Activated CD4-positive, alpha-beta T cell treated with anti-CD3 and anti-CD28 coated beads for 4 hours (primary cell): ENCODE measurements around the gene PIBF1.
"Not testable (repeated sequence)": the region's sequence is repeated elsewhere in the genome, so short reads cannot be mapped to it uniquely, and the experiment has no call there.

ENCODE experiments used
- DNase-seq, 2 donors: peaks; one replicate each; pipeline ENCODE4 v3.0.0-alpha.2; 2020

PIBF1 gene

DNA sequence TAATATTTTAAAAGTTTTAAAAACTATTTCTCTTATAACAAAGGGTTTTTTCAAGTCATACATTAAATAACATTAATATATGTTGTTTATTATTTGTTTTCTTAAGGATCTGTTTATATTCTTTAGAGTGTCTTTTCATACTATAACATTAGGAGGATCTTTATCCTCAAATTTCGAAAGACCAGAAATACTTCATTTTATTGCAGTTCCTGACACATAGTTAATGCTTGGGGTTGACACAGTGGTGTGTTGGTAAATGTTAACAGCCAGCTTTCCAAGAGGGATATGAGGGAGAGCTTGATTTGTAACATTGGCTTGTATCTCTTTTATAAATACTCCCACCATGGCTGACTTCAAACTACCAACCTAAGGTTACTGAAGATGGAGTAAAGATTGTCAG lies 150.3 kb downstream of the PIBF1 start:
- DNase-seq = no peak

DNA sequence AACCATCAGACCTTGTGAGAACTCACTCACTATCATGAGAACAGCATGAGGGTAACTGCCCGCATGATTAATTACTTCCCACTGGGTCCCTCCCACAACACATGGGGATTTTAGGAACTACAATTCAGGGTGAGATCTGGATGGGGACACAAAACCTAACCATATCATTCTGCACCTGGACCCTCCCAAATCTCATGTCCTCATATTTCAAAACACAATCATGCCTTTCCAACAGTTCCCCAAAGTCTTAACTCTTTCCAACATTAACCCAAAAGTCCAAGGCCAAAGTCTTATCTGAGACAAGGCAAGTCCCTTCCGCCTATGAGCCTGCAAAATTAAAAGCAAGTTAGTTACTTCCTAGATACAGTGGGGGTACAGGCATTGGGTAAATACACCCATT lies 164.3 kb downstream of the PIBF1 start:
- not testable (repeated sequence) for DNase-seq

DNA sequence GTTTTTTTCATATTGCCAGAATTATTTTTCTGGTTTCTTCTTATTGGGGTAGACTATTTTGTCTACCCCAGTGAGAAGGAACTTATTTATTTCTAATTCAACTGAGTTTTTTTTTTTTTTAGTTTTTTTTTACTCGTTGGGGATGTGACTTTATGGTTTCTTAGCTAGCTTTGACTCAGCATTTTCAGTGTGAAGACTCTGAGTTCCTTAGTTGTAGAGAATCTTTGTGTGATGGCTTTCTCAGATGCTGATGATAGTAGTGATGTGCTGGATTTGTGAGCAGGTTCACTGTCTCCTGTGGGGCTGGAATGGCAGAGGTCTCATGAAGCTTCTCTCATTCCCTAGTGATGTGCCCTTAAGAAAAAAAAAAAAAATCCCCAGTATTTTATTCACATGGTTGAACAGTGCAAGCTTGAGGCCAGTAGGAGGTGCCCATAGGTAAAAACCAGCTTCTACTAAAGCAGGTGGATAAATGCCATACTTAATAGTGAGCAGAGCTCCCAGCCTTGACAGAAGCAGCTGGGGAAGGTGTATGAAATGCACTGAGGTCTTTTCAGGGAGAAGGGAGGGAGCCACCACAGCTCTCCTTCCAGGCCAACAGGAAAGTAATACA lies 170.7 kb downstream of the PIBF1 start:
- no peak for DNase-seq

GRCh38 chr13:72953391-72953965 lies 171.5 kb downstream of the PIBF1 start:
- DNase-seq = no peak

DNA sequence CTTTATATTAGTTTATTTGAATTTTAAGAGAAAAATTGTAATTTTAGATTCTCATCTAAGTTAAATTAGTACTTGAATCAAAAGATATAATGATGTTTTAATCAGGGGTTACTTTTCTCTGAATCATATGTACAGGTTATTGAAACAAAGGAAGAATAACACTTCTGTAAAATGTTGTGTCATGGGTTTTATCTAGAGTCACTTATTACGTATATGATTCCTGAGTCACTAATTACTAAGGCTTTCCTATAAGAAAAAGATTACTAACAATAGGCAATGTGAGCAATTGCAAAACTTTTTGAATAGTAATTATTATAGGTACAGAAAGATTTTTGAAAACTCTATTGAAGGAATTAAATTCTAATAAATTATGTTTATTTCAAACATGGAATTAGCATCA lies 177.7 kb downstream of the PIBF1 start:
- no peak for DNase-seq

- DNase-seq = no peak
Measured at GRCh38 chr13:72960114-72960513, 178.2 kb downstream of the PIBF1 start.

DNA sequence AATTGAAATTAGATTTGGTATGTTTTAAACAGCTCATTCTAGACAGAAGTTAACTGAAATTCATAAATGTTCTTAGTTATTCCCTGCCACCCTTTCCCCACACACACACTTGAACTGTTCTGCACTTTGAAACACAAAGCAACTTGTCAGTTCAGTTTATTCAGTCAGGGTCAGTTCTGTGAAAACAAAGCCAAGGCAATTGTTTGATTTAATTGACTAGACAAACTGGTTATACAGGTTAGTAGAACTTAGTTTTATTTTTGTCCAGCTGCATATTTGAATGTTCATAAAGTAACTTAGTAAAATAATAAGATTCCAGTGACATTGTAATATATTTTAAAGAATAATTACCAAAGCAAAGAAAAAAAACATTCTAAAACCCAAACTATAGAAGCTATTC lies 178.6 kb downstream of the PIBF1 start:
- no peak for DNase-seq

GRCh38 chr13:72963762-72964161 lies 181.8 kb downstream of the PIBF1 start:
- no peak for DNase-seq

DNA sequence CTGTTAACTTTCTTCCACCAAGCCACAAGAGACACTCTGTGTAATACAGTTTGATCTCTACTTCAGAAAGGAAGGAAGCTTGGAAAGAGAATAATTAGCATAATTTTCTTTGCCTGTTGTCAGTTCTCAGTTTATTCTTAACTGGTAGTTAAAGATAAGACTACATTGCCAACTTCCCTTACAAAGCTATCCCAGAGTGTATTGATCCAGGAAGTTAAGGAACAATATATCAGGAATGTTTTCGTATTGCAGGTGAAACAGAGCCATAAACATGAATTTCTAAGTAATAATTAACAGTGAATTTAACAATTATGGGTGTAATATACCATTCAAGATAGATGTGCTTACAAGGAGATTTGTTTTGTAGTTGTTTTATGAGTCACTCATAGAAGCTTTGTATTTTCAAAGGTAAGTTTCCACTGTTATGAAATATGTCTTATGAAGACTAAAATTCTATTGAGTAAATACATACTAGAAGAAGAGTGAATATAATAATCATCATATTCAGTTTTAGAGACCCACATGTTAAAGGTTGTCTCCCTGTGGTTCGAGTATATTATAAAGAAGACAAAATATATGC lies 188.5 kb downstream of the PIBF1 start:
- no peak for DNase-seq

DNA sequence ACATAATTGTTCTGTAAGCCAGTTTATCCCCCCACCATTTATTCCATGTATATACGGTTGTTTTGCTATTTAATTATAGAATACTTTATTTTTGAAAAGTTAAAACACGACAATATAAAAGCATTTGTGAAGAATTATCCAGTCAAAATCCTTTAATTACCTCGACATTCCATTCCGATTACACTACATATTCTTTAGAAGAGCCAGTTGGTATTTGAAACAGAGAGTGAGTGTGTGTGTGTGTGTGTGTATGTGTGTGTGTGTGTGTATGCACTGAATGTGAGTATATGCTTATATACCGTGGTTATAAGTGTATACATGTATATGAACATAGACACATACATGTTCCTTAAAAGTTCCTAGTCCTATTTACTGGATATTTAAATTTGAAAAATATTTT lies 189.0 kb downstream of the PIBF1 start:
- no peak for DNase-seq

- no peak for DNase-seq
Measured at GRCh38 chr13:72973234-72973633, 191.3 kb downstream of the PIBF1 start.

DNA sequence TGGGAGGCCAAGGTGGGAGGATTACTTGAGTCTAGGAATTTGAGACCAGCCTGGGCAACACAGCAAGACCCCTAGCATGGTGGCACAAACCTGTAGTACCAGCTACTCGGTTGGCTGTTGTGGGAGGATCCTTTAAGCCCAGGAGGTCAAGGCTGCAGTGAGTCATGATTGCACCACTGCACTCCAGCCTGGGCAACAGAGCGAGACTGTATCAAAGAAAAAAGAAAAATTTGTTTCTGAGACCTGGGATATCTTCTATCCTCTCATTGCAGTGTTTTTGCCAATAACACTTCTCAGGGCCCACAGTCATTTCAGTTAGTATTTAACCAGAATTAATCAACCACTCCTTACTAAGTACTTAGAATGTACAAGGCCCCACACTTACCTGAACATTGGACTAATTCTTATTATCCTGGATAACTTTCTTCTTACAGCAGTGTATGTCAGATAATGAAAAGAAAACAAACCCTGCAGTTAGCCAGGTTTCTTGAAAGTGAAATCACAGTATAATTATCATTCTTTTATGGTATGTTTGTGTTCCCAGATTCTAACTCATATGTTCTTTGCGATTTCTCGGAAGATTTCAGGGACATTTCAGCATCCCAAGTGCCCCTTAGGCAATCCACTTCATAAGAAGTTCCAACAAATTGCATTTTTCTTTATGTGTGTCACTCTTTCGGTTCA lies 201.3 kb downstream of the PIBF1 start:
- no peak for DNase-seq

GRCh38 chr13:72985610-72986009 lies 203.7 kb downstream of the PIBF1 start:
- no peak for DNase-seq

- no peak for DNase-seq
Measured at GRCh38 chr13:72986197-72986596, 204.3 kb downstream of the PIBF1 start.

DNA sequence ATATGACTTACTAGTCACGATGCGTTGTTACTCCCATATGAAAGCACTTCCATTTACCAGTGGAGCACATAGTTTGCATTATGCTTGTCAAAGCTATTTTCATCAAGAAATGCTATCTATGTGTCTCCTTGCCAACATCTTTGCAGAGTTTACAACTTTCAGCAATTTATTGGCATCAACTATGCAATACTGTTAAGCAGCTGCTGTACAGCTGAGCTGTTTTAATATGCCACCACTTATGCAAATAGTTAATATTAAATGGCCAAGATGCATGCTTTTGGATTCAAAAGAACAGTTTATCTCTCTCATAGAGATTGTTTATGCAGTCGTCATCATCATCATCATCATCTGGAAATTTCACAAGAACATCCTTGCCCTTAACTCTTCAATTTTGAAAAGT lies 209.0 kb downstream of the PIBF1 start:
- no peak for DNase-seq

DNA sequence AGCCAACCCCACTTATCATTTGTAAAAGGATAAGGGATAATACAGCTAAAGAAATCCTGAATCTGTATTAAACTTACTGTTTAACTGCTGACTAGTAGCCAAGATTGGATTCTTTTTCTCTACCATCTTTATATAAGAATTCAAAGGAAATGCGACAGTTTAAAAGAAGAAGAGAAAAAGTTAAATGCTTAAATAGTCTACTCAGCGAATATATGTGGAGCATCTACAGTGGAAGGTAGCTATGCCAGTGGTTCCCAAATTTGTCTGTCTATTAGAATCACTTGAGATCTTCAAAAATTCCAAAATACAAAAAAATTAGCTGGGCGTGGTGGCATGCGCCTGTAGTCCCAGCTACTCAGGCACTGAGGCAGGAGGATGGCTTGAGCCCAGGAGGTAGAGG lies 216.1 kb downstream of the PIBF1 start:
- DNase-seq = no peak

DNA sequence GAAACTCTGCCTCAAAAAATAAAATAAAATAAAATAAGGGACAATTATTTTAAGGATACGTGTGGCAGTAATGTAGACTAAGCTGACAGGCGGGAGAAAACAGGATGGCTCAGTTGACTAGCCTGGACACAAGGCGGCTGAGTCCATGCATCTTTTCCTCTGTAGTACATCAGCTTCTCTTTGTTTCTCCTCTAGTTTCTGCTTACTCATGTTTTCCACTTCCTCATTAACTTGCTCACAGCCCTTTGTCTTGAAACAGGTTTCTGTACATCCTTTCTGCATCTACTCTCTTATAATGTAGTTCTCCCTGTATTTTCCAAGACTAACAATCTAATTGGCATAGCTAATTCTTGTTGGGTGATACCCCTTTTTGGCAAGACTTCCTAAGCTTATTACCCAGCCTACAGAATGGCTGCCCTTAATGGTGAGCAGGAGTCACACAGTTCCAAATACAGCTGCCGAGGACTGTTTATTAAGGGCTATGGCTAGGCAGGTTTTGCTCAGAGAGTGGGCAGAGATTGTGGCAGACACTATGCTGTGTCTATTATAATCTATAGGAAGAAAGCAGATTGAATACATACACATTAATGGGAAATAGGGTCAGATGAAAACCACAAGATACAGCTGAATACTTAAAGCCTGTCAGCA lies 218.2 kb downstream of the PIBF1 start:
- no peak for DNase-seq

- no peak for DNase-seq
Measured at GRCh38 chr13:73001971-73002370, 220.0 kb downstream of the PIBF1 start.

GRCh38 chr13:73011751-73012150 lies 229.8 kb downstream of the PIBF1 start:
- no peak for DNase-seq

GRCh38 chr13:73015805-73016204 lies 233.9 kb downstream of the PIBF1 start:
- DNase-seq = no peak

DNA sequence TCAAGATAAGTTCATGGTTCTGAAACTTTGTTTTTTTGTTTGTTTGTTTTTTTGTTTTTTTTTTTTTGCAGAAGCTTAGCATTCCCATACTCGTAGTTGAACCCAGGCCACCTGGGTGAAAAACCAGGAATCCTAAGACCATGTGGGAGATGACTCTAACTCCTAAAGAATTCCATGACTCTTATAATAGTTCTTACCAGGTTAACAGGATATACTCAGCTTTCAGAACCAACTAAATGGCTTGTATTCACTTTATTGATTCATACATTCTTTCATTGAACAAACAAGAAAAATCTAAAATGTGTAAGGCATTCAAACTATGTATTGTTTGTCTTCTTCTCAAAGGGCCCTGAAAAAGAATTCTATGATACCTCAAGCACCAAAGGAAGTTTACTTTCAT lies 236.4 kb downstream of the PIBF1 start:
- DNase-seq = no peak

GRCh38 chr13:73025217-73026012 lies 243.5 kb downstream of the PIBF1 start:
- DNase-seq = no peak

DNA sequence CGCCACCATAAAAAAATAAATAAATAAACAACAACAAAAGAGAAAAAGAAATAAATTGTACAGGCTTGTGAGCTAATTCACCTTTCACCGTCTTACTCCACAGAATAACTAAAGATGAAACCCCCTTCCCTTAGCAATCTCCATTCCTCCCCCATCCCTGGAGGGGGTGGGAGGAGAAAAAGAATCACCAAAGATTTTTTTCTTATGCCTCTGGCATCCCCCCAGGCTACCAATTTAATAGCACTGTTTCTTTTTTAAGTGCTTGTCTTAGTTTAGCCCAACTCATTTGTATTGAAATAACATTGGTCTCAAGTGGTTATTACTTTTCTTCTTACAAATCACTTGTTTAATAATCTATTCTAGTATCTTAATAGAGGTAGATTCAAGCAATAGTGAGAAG lies 253.0 kb downstream of the PIBF1 start:
- DNase-seq = no peak
